ENCODE measurements around the gene SUOX.

DNA sequence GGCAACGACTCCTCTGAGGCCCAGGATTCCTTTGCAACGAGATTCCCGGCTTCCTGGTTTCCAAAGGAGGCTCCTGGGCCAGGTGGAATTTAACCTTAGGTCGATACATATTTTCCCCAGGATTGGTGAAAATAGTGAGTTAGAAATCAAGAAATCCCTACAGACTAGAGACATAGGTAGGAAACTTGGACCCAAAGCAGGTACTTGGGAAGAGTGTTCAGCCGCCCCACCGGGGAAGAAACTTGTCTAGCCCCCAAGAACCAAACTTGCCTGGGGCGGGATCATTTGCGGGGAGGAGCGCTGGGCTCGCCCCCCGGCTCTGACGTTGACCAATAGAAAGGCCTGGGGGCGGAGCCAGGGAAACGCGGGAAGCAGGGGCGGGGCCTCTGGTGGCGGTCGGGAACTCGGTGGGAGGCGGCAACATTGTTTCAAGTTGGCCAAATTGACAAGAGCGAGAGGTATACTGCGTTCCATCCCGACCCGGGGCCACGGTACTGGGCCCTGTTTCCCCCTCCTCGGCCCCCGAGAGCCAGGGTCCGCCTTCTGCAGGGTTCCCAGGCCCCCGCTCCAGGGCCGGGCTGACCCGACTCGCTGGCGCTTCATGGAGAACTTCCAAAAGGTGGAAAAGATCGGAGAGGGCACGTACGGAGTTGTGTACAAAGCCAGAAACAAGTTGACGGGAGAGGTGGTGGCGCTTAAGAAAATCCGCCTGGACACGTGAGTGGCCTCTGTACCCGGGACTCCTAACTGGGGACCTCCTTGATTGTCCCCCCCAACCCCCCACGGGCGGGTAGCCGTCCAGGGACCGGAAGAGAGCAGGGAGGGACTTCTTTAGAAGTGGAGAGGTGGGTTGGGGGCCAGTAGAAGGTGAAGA, 30.4 kb upstream of the SUOX start, which contains the start of gene CDK2:
- TF ChIP-seq CTCF (IDR thresholded peaks at IDR 0.05): no peak
- peak; percentile 37 to 64 for TF ChIP-seq POLR2A (IDR thresholded peaks at IDR 0.05)
